Osteoblast (primary cell): ENCODE results near the gene LNX1. TPM values are rescaled to one million over a fixed set of nuclear protein-coding genes. Genes with fewer than 3 reads are reported as not detected.

ENCODE experiments used
- DNase-seq: peaks from one replicate; pipeline ENCODE4 v3.0.0; 2011; ENCODE audit warnings: low spot score, mixed read lengths; ENCODE audit not compliant: insufficient read length; ENCODE audit errors: missing footprints
- H2AFZ ChIP-seq: 2 replicates; pipeline ENCODE4 v1.6.0; 2011; ENCODE audit warnings: mild to moderate bottlenecking, low read length
- H3K27ac ChIP-seq: 2 replicates; pipeline ENCODE4 v1.5.1; 2011; ENCODE audit warnings: mild to moderate bottlenecking, low read depth, low read length, moderate library complexity
- H3K27me3 ChIP-seq: 2 replicates; pipeline ENCODE4 v1.6.0; 2012; ENCODE audit warnings: mild to moderate bottlenecking, control low read depth, inconsistent platforms, low read length, moderate library complexity; ENCODE audit not compliant: insufficient read depth
- H3K36me3 ChIP-seq: 2 replicates; pipeline ENCODE4 v1.5.1; 2011; ENCODE audit warnings: mild to moderate bottlenecking, low read length, control low read depth, moderate library complexity; ENCODE audit not compliant: insufficient read depth
- H3K4me1 ChIP-seq: 2 replicates; pipeline ENCODE4 v1.5.1; 2011; ENCODE audit warnings: mild to moderate bottlenecking, low read length, control low read depth, moderate library complexity; ENCODE audit not compliant: insufficient read depth
- H3K4me2 ChIP-seq: 2 replicates; pipeline ENCODE4 v1.6.0; 2011; ENCODE audit warnings: mild to moderate bottlenecking, low read length; ENCODE audit not compliant: insufficient read depth
- H3K4me3 ChIP-seq: fragments of 200-600 bp; sonication (generic); 3 replicates; pipeline ENCODE4 v1.5.1; 2012; ENCODE audit warnings: mild to moderate bottlenecking, low read length, inconsistent platforms; ENCODE audit not compliant: insufficient read depth
- H3K79me2 ChIP-seq: 2 replicates; pipeline ENCODE4 v1.6.0; 2012; ENCODE audit warnings: mild to moderate bottlenecking, low read length, control low read depth, inconsistent platforms; ENCODE audit not compliant: insufficient read depth
- H3K9me3 ChIP-seq: 2 replicates; pipeline ENCODE4 v1.5.1; 2011; ENCODE audit warnings: low read depth, low read length, control low read depth
- H4K20me1 ChIP-seq: 2 replicates; pipeline ENCODE4 v1.6.0; 2012; ENCODE audit warnings: mild to moderate bottlenecking, low read length, control low read depth; ENCODE audit not compliant: insufficient read depth
- CTCF ChIP-seq: IDR thresholded peaks from 2 replicates; pipeline ENCODE4 v1.5.1; 2011; ENCODE audit warnings: mild to moderate bottlenecking, low read depth, low read length, moderate library complexity; ENCODE audit errors: extremely low read depth
- total RNA-seq: library from RNA; depleted of rRNA; stranded (reverse); fragments of >200 nt; gene quantifications from 2 replicates; pipeline ENCODE4 v1.2.3, GENCODE V29; 2012

The LNX1 gene
- total RNA-seq, 1 donor: 9.8 TPM

DNA sequence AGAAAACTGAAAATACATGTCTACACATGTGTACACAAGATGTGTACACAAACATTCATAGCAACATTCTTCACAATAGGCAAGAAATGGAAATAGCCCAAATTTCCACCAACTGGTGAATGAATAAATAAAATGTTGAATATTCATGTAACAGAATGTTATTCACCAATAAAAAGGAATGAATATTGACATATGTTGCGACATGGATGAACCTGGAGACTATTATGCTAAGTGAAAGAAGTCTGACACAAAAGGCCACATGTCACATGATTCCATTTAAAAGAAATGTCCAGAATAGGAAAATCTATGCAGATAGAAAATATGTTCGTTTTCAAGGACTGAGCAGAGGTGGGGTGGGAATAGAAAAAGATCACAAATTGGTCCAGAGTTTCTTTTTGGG lies 34.6 kb upstream of the LNX1 start:
- H2AFZ ChIP-seq: no peak overlapping the region
- no peaks in the 10 kb centered on the region for H3K36me3 ChIP-seq
- H3K4me3 ChIP-seq: no peak overlapping the region
- no peaks in the 10 kb centered on the region for H4K20me1 ChIP-seq
- H3K4me1 ChIP-seq: peaks cover 4% of the 10 kb centered on the region
- no peak overlapping the region for H3K27ac ChIP-seq
- H3K27me3 ChIP-seq: no peaks in the 10 kb centered on the region
- H3K9me3 ChIP-seq: no peaks in the 10 kb centered on the region
- H3K4me2 ChIP-seq: no peak overlapping the region
- DNase-seq: no peak
- TF ChIP-seq CTCF: no peak
- no peaks in the 10 kb centered on the region for H3K79me2 ChIP-seq

DNA sequence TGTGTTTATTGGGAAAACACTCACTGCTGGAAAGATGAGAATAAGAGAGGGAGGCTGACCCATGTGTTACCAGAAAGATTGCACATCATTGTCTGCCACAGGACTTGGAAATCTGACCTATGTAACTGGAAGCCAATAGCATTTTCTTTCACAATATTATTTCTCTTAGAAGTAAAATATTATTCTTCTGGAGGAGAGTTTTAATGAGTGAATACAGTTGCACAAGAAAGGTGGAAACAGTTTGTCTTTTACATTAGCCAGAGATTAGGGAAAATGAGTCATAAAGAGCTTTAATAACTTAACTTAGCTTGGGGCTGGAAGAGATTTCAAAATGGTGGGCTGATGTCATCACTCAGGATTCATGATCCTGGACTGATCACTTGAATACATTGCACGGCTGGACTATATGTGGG lies 31.5 kb upstream of the LNX1 start:
- Histone ChIP-seq H3K4me2 (no peak overlapping the region), H3K27ac (no peak overlapping the region)
- peak; percentile 70 for DNase-seq

DNA sequence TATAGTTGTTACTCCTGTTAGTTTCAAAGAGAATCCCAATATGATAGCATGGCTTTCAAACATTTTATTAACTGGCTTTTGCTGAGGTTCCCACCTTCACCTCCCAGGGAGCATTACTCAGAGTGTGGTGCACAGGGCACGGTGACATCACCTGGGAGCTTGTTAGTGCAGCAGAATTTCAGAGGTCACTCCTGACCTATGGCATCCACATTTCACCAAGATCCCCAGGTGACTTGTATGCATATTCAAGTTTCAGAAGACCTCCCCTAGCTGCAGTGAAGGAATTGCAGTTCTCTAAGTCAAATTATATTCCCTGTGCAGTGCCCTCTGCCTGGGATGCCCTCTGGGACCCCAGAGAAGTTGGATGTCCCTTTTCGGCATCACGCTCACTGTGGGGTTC lies 29.7 kb upstream of the LNX1 start:
- Histone ChIP-seq H3K9me3 (no peaks in the 10 kb centered on the region), H3K4me2 (no peak overlapping the region), H3K4me3 (no peak overlapping the region), H3K27me3 (no peaks in the 10 kb centered on the region), H3K79me2 (no peaks in the 10 kb centered on the region), H3K4me1 (peaks cover 4% of the 10 kb centered on the region), H4K20me1 (no peaks in the 10 kb centered on the region), H2AFZ (no peak overlapping the region), H3K27ac (no peak overlapping the region), H3K36me3 (no peaks in the 10 kb centered on the region)
- no peak for DNase-seq
- TF ChIP-seq CTCF: peak; percentile 20

More for the DNA sequence above, 31.5 kb upstream of the LNX1 start:
- Histone ChIP-seq H4K20me1 (no peaks in the 10 kb centered on the region), H3K79me2 (no peaks in the 10 kb centered on the region), H3K4me1 (peaks cover 4% of the 10 kb centered on the region), H3K36me3 (no peaks in the 10 kb centered on the region), H3K9me3 (no peaks in the 10 kb centered on the region), H3K27me3 (no peaks in the 10 kb centered on the region), H2AFZ (no peak overlapping the region), H3K4me3 (no peak overlapping the region)
- no peak for TF ChIP-seq CTCF

- Histone ChIP-seq H3K4me2 (no peak overlapping the region), H3K27ac (no peak overlapping the region), H3K4me3 (no peak overlapping the region), H4K20me1 (no peaks in the 10 kb centered on the region), H3K27me3 (no peaks in the 10 kb centered on the region), H3K36me3 (no peaks in the 10 kb centered on the region), H3K4me1 (peaks cover 4% of the 10 kb centered on the region), H3K79me2 (no peaks in the 10 kb centered on the region), H2AFZ (no peak overlapping the region), H3K9me3 (no peaks in the 10 kb centered on the region)
- DNase-seq: no peak
- no peak for TF ChIP-seq CTCF
Measured at GRCh38 chr4:53619431-53619830, 28.1 kb upstream of the LNX1 start.
